ENCODE results near the gene DDX27.

DNA sequence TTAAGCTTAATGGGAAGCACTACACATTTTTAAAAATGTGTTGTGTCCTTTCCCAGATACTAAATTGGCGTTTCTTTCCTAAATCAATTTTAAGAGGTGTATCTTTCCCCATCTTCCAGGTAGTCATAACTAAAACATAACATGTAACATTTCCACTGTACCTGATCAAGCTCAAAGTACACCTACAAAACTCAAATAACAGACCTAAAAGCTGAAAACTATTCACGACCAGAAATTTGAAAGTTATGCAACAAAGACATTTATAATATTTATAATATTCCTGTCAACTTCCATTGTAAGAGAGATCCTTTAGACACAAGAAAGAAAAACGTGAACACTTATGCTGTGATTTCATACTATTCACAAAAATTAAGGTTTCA is 34.5 kb upstream of the DDX27 start:
- TF ChIP-seq, protein P1, sequence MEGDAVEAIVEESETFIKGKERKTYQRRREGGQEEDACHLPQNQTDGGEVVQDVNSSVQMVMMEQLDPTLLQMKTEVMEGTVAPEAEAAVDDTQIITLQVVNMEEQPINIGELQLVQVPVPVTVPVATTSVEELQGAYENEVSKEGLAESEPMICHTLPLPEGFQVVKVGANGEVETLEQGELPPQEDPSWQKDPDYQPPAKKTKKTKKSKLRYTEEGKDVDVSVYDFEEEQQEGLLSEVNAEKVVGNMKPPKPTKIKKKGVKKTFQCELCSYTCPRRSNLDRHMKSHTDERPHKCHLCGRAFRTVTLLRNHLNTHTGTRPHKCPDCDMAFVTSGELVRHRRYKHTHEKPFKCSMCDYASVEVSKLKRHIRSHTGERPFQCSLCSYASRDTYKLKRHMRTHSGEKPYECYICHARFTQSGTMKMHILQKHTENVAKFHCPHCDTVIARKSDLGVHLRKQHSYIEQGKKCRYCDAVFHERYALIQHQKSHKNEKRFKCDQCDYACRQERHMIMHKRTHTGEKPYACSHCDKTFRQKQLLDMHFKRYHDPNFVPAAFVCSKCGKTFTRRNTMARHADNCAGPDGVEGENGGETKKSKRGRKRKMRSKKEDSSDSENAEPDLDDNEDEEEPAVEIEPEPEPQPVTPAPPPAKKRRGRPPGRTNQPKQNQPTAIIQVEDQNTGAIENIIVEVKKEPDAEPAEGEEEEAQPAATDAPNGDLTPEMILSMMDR (conservative IDR thresholded peaks at IDR 0.05 in 1 of 2, IDR thresholded peaks at IDR 0.05 in 1 of 2; ENCODE audit: extremely low read depth in 1 of 2, insufficient read depth in 1 of 2, low read depth in 1 of 2, low read length in 2 of 2): no peak
- no peak for TF ChIP-seq EZH2 (IDR thresholded peaks at IDR 0.05; ENCODE audit: borderline replicate concordance, low read length)

All from mammary epithelial cell (primary cell).